ENCODE results near the gene CDC42BPA.
"Not testable (repeated sequence)": the region's sequence is repeated elsewhere in the genome, so short reads cannot be mapped to it uniquely, and the experiment has no call there.

The CDC42BPA gene

GRCh38 chr1:227261501-227261900 is 56.8 kb downstream of the CDC42BPA start:
- DNase-seq (ENCODE audit: low read depth in 2 of 2, low spot score in 1 of 2), result no peak

DNA sequence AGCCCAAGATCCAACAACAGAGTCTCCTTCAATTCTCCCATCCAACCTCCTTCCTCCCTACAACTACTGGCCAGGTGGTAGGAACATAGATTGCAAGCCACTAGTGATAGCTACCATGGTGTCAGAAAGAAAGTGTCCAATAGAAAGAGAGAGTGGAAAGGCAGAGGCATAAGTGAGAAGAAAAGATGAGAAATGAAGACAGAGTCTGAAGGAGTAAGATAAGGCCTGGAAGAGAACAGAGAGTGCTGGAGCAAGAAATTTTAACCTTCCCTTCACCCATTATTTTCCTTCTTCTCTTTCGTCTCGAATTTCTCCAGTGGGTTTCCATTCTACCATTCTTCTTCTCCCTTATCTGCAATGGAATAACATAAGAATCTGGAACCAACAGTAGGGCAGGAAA is 57.9 kb downstream of the CDC42BPA start:
- no peak for DNase-seq (ENCODE audit: low read depth in 2 of 2, low spot score in 1 of 2)

DNA sequence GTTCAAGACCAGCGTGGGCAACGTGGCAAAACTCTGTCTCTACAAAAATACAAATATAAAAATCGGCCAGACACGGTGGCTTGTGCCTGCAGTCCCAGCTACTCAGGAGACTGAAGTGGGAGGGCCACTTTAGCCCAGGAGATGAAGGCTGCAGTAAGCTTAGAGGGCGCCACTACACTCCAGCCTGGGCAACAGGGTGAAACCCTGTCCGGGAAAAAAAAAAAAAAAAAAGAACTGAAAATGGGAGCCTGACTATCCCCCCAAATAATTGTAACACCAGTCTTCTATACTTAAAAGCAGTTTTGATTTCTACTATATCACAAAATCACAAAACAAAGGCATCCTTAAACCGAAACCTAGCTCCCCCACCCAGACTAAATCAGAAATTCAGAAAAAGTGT is 60.3 kb downstream of the CDC42BPA start:
- no peak for DNase-seq (ENCODE audit: low read depth in 2 of 2, low spot score in 1 of 2)

DNA sequence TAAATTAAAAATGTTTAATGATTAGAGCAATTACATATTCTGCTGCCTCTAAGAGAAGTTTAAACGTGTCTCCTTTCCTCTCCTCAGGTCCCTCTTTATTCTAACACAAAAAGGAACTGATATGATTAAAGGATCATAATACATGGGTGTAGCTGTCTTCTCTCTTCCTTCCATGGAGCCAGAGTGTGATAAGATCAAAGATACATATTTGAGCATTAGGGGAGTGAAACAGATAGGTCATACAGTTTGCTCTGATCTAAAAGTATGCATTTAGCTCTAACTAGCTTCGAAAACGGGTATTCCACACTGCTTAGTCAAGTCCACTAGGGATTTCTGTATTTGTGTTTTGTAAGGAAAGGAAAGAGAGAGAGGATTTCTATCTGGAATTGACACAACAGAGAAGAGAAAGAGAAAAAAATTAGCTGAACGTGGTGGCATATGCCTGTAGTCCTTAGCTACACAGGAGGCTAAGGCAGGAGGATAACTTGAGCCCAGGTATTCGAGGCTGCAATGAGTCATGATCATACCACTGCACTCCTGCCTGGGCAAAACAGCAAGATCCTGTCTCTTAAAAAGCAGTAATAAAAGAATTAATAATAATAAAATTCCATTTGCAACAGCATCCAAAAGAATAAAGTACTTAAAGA is 63.1 kb downstream of the CDC42BPA start:
- no peak for DNase-seq (ENCODE audit: low read depth in 2 of 2, low spot score in 1 of 2)

- DNase-seq (ENCODE audit: low read depth in 2 of 2, low spot score in 1 of 2), result no peak
Observed at GRCh38 chr1:227253065-227253464, 65.2 kb downstream of the CDC42BPA start.

GRCh38 chr1:227245613-227246320 is 72.5 kb downstream of the CDC42BPA start:
- no peak for DNase-seq (ENCODE audit: low read depth in 2 of 2, low spot score in 1 of 2)

DNA sequence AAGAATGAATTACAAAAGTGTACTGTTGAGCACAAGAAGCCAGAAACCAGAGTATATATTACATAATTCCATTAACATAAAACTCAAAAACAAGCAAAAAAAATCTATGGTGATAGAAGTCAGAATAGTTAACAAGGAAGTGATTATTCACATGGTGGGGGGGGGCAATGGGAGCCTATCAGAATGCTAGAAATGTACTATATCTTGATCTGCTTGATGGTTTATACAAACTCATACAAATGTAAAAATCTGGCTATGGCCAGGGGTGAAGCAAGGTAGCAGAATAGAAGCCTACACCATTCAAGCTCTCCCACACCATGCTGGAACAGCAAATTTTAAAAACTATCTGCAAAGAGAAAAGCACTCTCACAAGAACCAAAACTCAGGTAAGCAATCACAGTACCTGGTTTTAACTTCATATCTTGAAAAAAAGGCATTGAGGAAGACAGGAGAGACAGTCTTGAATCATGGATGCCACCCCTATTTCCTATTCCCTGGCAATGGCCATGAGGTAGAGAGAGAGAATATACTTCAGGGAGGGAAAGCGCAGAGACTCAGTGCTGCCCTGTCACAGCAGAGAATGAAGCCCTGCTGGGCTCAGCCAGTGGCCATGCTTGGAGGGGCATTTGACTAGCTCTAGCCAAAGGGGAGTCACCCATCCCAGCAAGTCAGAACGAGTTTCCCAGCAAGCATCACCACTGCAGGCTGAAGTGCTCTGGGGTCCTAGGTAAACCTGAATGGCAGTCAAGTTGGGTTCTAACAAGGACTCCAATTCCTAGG is 73.8 kb downstream of the CDC42BPA start:
- DNase-seq (ENCODE audit: low read depth in 2 of 2, low spot score in 1 of 2), result no peak

- no peak for DNase-seq (ENCODE audit: low read depth in 2 of 2, low spot score in 1 of 2)
Observed at GRCh38 chr1:227242811-227243682, 75.2 kb downstream of the CDC42BPA start.

- no peak for DNase-seq (ENCODE audit: low read depth in 2 of 2, low spot score in 1 of 2)
Observed at GRCh38 chr1:227240983-227241382, 77.3 kb downstream of the CDC42BPA start.

DNA sequence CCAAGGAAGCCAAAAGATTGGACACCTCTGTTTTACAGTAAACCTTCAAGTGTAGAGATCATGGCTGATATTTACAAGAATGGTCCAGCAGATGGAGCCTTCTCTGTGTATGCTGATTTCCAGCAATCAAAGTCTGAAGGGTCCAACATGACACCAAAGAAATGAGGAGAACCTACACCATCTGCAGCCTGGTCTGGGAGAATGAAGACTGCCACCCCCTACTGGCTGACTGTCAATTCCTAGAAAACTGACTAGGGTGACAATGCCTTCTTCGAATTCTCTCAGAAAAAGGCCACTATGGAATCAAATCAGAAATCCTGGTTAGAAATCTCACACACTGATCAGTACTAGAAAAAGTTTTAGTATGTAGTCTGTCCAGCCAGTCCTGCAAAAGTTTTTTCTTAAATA is 83.3 kb downstream of the CDC42BPA start:
- no peak for DNase-seq (ENCODE audit: low read depth in 2 of 2, low spot score in 1 of 2)

GRCh38 chr1:227231128-227231527 is 87.2 kb downstream of the CDC42BPA start:
- not testable (repeated sequence) for DNase-seq (ENCODE audit: low read depth in 2 of 2, low spot score in 1 of 2)

- no peak for DNase-seq (ENCODE audit: low read depth in 2 of 2, low spot score in 1 of 2)
Observed at GRCh38 chr1:227228201-227228600, 90.1 kb downstream of the CDC42BPA start.

- DNase-seq (ENCODE audit: low read depth in 2 of 2, low spot score in 1 of 2), result no peak
Observed at GRCh38 chr1:227227761-227228160, 90.5 kb downstream of the CDC42BPA start.

DNA sequence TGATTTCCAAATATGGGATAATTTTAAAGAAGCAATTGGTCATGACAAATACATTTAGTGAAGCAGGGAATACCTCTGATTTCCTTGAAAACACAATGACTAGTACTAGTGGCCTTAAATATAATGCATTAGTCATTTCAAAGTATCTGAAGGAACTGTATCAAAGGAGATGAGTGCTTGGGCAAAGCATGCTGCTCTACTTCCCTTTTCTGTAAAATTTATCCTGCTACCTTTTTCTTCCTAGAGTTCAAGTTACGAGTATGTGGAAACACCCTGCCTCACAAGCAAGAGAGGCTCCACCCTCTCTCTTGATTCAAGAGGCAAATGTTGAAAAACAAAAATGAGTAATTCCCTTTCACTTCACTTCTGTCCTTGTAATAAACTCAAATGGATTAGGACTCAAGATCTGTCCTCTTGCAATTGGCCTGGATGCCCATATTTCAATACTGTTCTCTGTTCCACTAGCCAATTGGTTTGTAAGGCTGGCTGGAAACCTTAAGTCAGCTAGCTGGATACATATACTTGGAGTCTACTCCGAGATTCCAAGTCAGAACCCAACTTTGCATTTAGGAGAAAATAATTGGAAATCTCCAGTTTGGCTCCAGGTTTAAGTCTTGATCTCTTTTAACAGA is 92.5 kb downstream of the CDC42BPA start:
- DNase-seq (ENCODE audit: low read depth in 2 of 2, low spot score in 1 of 2), result no peak

GRCh38 chr1:227223171-227223806 is 95.0 kb downstream of the CDC42BPA start:
- DNase-seq (ENCODE audit: low read depth in 2 of 2, low spot score in 1 of 2), result no peak

GRCh38 chr1:227219715-227220292 is 98.5 kb downstream of the CDC42BPA start:
- no peak for DNase-seq (ENCODE audit: low read depth in 2 of 2, low spot score in 1 of 2)

GRCh38 chr1:227218870-227219573 is 99.3 kb downstream of the CDC42BPA start:
- no peak for DNase-seq (ENCODE audit: low read depth in 2 of 2, low spot score in 1 of 2)

- DNase-seq (ENCODE audit: low read depth in 2 of 2, low spot score in 1 of 2), result no peak
Observed at GRCh38 chr1:227215863-227216510, 102.3 kb downstream of the CDC42BPA start.

GRCh38 chr1:227214207-227214606 is 104.1 kb downstream of the CDC42BPA start:
- no peak for DNase-seq (ENCODE audit: low read depth in 2 of 2, low spot score in 1 of 2)
